ENCODE measurements around the gene TMCC1.

Gene TMCC1

DNA sequence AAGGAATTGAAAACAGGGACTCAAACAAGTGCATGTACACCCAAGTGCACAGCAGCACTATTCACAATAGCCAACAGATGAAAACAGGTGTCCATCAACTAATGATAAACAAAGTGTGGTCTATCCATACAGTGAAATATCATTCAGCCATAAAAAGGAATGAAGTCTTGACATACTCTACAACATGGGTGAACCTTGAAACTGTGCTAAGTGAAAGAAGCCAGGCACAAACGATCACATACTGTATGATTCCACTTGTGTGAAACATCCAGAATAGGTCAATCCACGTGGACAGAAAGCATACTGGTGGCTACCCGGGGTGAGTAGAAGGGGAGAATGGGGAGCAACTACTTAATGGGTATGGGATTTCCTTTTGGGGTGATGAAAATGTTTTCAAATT, 257.4 kb downstream of the TMCC1 start:
- no peak for DNase-seq

DNA sequence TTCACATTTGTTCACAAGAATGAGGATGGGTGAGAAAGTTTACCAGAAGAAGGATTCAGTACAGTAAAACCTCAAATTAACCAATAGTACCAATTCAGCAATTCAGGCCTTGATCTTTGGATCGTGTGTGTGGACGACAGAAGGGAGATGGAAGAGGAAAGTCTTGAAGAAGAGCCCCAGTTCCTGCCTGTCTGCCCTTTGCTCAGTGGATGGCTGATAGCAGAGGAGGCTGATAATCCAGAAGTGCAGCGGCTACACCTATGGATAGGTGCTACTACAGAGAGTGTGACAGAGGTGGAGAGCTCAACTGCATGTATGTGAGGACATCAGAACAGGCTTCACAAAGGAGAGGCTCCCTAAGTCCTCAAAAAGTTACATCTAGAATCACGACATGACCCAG, 257.9 kb downstream of the TMCC1 start:
- DNase-seq, result no peak

DNA sequence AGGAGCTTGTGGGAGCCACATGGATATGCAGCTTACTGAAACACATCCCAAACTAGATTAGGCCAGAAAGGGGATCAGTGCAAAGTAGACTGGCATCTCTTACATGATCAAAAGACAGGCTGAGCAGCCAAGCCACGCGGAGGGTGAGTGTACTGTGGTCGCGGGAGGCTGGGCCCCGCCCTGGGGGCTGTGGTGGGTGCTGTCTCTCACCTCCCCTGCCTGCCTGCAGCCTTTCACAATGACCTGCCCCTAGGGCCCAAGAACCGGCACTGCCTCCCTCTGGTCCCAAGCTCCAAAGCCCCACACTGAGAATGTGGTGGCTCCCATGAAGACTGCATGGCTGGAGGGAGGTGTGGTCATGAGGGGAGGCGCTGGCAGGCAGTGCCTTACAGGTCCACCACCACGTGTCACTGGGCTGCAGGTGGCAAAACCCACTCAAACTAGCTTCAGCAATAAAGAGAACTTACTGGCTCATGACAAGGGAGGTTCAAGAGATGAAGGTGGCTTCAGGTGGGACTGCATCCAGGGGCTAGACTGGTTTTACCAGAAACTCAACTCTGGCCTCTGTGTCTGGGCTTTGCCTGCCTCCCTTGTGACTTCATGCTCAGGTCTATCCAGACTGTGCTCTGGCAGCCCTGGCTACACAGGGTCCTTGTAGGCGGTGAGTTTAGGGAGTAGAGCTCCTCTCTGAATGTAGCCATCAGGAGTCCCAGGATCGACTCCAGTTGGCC, 259.6 kb downstream of the TMCC1 start:
- no peak for DNase-seq

DNA sequence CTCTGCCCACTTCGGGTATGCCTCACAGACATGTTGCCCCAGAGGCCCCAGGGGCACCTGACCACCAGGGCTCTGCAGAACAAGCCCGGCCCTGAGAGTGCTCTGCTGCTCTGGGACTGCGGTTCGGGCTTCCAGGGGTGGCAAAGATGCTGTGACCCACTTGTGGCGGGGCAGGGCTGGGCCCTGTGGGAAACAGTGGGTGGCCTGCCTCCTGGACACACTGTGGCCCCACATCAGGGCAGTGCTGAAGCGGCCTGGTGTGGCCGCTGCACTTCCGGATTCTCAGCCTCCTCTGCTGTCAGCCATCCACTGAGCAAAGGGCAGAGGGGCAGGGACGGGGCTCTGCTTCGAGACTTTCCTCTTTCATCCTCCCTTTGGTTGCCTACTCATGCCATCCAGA, 260.5 kb downstream of the TMCC1 start:
- DNase-seq, result no peak

DNA sequence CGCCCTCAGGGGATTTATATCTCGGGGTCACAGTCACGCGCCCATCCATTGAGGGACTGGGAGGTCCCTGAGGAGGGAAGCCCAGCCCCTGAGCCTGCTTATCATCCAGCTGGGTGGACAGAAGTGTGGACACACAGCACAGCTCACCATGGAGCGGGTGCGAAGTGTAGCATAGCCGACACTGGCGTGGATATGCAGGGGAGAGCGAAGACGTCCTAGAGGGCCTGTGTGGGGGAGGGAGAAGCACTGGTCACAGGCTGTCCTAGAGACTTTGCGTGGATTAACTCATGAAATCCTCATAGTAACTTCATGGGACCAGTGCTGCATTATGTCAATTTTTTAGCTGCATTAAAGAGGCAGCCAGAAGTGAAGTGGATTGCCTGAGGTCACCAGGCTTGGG, 261.0 kb downstream of the TMCC1 start:
- no peak for DNase-seq

DNA sequence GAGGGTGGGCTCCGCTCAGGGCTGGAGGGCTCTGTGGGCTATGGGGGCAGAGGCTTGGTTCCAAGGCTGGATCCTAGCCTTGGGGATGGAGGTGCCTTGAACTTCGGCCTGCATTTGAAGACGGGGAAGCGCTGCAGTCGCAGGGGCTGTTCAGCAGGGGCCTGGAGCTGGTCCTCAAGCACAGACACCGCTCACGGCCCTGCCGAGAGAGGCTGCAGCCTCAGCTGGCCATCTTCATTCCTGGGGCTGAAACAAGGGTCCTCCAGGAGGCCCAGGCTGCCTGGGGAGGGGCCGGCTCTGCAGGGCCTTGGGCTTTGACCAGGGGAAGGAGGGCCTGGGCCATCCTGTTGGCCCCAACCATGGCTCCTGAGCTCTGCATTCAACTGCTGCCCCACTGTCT, 261.5 kb downstream of the TMCC1 start:
- DNase-seq, result no peak

DNA sequence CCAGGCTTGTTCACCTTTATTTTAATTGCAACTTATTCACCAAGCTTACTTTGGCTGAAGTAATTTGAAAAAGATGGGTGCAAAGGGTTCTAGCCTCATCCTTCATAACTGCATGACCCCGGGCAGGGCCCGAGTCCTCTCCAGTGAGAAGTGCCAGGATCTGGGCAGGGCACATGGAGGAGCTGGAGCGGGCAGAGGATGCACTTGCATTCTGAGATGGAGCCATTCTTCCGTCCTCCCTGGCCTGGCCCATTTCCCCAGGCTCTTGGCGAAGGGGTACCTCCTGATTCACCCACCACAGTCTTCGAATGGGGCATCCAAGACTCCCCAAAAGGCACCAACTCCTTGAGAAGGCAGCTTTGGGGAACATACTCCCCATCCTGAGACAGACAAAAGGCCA, 264.5 kb downstream of the TMCC1 start:
- no peak for DNase-seq

DNA sequence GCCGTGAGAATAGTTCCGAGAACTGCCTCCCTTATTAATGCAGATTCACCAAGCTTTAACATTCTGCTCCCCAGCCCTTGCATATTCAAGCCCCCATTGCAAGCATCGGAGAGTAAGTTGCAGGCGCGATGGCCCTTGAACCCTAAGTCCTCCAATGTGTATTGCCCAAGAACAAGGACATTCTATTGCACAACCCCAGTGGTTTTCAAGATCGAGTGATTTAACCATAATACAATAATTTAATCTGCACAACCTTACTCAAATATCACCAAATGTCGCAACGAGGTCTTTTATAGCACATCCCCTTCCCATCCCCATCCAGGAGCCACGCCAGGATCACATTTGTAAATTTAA, 265.4 kb downstream of the TMCC1 start:
- DNase-seq, result no peak

DNA sequence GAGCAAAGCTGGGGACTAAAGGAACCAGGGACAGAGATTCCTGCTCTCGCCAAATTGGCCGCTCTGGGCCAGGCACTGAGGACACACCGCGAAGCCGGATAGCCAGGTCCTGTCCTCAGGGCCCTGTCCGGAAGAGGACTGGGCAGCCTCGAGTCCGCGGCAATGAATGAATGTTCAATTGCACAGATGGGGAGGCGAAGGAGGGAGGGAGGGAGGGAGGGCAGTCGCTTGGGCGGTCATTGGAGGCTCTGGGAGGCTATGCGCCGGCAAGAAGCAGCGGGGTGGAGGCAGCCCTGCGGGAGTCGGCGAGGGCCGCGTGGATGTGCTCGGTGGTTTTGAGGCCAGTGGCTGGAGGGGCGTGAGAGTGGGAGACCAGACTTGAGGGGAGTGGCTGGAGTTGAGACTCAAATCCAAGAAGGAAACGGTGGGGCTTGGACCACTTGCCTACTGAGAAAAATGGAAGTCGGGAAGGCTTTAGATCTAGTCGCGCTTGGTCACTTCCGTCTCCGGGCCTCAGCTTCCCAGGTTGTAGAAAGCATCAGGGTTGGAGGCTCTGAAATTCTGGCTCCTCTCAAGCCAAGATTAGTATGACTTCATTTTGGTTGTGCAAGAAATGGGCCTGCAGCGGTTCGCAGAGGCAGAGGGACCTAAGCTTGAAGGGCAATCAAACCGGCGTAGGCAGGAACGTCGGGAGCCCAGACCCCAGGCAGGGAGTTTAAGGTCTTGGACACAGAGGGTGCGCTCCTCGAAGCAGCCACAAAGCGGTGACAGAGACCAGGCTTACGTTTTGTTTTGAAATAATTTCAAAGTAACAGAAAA, 266.0 kb downstream of the TMCC1 start:
- DNase-seq, result peak; percentile 65

DNA sequence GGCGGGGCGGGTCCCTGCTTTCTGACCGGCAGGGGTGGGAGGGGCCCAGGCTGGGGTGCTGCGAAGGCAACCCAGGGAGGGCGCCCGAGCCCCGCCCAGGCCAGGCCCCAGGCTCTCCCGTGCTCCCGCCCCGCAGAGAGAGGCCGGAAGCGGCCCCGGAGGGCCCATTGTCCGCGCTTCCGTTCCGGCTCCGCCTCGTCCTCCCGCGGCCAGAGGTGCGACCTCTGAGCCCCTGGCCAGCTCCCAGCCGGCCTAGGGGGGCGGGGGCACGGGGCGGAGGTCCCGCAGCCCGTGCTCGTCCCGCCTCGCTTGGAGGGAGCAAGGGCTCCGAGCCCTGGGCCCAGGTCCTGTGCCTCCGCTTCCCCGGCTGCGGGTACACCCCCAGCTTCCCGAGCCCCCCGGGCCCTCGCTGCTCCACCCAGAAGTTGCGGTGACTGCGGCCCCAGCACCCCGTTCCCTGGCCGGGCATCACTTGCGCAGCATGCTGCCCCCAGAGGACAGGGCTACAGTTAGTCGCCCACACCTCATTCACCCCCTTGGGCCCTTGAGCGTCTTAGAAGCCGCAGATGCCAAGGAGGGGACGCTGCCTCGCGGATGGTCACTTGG, 266.7 kb downstream of the TMCC1 start:
- DNase-seq, result peak; percentile 43

DNA sequence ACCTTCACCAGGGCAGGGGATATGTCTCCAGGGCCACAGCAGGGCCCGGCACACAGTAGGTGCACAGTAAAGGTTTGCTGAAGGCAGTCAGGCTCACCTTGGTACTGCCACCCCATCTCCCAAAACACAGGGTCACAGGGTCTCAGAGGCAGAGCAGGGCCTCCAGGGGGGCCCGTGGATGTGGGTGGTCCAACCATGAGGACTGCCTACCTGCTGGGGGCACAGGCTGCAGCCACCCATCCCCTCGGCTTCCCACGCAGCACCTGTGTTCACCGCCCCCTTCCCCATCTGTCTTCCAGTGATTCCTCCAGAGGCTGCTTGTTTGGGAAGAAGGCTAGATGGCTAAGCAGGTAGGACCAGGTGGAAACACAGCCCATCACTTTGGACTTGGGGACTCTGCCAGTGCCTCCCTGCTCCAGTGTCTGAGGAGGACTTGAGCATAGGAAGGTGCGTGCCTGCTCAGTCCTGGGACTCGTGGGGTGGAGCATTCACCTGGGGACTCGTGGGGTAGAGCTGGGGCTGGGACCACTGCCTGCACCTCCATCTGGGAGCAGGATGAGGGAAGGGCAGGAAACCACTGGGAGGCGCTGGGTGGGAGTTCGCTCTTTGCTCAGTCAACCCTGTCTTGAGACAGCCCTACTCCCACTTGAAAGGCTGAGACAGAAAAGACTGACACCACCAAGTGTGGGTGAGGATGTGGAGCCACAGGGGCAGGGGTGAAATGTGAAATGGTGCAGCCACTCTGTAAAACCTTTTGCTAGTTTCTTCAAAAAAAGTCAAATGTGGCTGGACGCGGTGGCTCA, 268.2 kb downstream of the TMCC1 start:
- no peak for DNase-seq

DNA sequence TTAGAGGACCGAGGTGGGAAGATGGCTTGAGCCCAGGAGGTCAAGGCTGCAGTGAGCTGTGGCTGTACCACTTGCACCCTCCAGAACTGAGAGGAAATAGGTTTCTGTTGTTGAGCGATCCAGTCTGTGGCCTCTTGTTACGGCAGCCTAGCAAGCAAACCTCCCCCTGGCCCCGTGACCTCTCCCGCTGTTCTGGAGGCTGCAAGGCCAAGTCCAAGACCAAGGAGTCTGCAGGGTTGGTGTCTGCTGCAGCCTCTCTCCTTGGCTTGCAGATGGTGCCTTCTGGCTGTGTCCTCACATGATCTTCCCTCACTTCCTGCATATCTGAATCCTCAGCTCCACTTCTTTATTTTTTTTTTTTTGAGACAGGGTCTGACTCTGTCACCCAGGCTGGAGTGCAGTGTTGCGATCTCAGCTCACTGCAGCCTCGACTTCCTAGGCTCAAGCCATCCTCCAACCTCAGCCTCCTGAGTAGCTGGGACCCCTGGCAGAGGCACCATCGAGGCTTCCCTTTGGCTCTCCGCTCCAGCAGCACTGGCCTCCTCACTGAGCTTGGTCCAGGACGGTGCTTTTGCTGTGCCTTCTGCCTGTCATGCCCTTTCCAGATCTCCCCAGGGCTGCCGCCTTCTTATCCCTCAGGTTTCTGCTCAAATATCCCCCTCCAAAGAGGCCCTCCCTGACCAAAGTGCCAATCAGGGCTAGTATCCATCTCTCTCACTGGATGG, 269.0 kb downstream of the TMCC1 start:
- DNase-seq, result no peak

DNA sequence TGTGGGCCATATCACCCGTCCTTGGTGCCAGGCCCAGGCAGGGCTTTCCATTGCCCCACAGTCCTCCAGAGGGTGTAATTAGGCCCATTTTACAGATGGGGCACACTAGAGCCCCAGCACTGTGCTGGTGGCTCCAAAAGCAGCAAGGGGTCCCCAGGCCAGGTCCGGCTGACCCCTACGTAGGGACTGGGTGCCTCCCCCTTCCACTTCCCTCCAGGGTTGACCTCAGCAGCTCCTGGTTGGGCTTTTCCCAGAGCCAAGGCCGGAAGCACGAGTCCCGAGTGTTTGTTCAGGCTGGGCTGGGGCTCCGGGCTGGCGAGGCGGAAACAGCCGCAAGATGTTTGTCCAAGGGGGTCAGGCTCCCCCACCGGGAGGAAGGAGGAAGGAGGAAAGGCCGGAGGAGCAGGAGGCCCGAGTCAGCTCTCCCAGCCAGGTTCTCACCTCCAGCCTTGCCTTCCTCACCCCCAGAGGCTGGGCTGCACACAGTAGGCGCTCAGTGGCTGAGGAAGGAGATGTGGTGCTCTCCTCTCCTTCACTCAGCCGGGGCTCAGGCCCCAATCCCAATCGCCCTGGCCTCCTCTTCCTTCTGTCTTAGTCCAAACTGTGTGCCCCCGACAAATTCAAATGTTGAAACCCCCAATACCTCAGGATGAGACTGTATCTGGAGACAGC, 269.9 kb downstream of the TMCC1 start:
- no peak for DNase-seq

DNA sequence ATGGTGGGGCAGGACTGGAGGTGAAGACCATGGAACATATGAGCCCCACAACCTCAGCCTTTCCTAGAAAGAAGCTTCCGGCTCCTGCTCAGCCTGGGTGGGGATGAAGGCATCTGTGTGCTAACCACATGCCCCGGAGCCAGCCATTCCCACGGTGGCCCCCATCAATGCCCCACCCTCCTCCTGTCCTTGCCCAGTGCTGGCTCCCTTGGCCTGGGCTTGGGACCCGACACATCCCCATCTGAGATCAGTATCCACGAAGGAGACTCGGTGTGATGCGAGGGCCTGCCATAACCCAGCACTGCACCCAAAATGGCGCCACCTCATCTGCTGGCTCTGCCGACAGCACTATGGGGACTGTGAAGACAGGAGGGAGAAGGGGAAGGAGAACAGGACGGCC, 270.6 kb downstream of the TMCC1 start:
- DNase-seq, result no peak

DNA sequence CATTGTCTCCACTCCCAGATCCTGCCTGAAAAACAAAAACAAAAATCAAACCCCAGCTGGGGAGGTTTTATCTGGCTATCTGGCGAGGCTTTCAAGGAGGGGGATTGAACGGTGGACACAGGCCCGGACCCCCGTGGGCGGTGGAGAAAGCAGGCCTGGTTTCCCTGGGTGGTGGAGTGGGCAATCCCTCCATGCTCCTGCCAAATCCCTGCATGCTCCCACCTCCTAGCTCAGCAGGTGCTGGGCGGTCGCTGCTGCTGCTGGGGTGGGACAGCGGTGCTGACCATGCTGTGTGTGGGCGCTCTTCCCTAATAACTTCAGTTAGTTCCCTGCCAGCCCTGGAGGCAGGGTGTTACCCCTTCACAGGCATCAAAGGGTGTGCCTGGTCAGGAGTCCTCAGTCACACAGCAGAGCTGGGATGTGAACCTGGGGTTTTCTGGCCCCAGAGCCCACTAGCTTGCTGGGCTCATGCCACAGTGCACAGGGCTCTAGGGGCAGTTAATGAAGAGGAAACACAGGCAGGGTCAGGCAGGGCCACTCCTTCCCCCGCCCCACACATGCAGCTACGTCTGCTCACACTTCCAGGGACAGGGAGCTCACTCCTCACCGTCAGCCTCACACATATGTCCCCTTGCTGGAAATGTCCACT, 271.2 kb downstream of the TMCC1 start:
- DNase-seq, result no peak

DNA sequence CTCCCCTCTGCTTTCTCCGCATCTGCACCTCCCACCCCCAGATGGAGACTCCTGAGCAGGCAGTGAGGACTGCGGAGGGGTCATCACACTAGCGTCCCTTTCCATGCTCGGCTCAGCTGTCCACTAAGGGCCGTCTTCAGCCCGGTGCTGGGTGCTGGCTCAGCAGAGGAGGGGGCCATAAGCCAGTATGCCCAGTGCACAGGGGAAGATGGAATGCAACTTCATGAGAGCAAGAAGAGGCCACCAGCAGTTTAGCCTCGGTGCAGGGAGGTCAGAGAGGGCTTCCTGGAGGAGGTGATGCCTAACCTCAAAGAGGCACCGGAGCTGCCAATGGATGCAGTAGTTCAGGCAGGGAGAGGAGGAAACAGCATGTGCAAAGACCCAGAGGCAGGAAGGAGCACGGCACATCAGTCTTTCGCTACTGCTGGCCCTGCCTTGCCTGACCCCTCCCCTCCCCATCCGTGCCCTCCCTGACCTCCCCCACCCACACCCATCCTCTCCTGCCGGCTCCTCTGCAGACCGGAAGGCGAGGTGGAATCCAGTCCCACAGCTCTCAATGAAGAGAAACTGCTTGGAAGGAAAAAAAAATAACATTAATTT, 271.8 kb downstream of the TMCC1 start:
- no peak for DNase-seq

DNA sequence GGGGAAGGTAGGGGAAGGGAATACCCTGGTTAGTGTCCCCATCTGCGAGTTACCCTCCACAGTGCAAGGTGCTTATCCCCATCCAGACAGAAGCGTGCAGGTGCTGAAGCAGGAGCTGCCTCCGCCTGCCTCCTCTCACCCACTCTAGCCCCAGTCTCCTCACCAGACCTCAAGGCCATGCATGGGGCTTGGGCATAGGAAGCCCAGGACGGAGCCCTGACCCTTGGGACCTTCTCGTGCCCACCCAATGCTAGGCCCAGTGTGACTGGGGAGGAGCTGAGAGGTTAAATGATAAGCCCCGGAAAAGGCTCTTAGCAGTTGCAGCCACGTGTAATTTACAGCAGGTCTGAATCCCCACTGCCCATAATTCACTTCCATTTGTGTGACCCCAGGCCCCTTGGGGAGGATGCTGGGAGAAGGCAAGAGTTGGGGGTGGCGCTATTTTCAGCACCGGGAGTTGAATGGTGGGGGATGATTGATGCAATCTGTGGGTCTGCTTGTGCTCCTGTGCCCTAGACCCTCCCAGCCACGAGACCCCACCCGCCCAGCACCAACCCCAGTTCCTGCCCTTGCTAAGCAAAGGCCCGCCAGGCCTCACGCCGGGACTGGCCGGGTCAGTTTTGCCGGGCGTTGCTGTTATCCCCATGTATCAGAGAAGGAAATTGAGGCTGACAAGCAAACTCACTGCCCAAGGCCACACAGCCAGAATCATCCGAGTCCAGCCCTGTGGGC, 272.5 kb downstream of the TMCC1 start:
- no peak for DNase-seq

DNA sequence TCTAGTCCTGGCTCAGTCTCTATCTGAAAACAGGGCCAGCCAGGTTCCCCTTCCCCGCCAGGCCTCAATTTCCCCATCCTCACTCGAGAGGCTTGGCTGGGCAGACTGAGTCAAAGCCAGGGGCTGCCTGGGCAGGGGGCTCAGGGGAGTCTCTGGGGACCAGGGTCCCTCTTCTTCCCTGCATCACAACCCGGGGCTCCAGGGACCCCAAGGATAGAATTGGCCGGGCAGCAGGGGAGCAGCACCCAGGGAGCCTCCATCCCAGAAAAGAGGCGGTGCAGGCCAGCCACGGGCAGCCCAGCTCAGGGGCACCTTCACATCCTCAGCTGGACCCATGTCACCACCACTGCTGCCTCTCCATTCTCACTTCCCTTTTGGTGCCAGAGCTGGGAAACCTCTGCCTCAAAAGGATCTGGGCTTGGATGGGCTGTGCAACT, 273.8 kb downstream of the TMCC1 start:
- no peak for DNase-seq

DNA sequence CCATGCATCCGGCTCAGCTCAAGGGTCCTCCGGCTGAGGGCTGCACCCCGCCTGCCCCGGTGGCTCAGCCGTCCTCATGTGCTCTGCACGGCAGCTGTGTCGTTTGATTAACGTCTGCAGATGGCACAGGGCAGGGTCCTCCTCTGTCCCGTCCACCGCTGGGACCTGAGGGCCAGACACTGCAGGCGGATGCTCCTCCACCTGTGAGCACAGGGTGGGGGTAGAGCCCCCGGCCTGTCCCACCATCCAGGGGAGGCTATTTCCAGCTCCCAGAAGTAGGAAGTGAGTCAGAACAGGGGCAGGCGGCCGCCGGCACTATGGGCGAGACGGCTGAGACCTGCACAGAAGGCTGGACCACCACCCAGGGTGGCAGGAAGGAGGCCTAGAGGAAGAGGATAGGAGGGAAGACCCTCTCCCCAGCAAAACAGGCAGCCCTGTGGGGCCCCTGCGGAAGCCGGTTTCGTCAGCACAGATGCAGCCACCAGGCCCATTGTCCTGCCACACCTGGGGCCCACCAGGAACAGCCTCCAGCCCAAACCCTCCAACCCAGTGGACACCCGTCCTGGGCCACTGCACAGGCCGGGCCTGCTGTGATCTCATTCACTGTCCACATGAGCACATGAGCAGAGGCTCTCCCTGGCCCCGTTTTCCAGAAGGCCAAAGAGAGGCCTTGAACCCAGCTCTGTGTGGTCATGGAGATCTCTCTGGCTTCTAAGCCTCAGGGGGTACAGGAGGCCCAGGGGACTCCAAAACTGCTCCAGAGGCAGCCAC, 274.4 kb downstream of the TMCC1 start:
- DNase-seq, result no peak
